Transverse colon (tissue), 4 donors: ENCODE measurements around the gene SMG6. TPM values are rescaled to one million over a fixed set of nuclear protein-coding genes. Genes with fewer than 3 reads are reported as not detected.
A peak's percentile ranks its signal among the peaks of the same experiment; 100 is the strongest.

Source experiments
- DNase-seq: peaks from one replicate; pipeline ENCODE4 v3.0.0-alpha.2; 2019
- H3K27ac ChIP-seq, 4 donors: fragments of 200-600 bp; sonication (generic); 2 replicates each; pipeline ENCODE4 v1.5.1; 2016 to 2018; ENCODE audit warnings: inconsistent platforms in 4 of 4
- H3K27me3 ChIP-seq: fragments of 200-600 bp; sonication (generic); 2 replicates; pipeline ENCODE4 v1.5.1; 2017; ENCODE audit warnings: inconsistent platforms
- H3K36me3 ChIP-seq, 4 donors: fragments of 200-600 bp; sonication (generic); 2 replicates each; pipeline ENCODE4 v1.5.1; 2017 to 2019; ENCODE audit warnings: inconsistent platforms in 4 of 4
- H3K4me1 ChIP-seq, 4 donors: fragments of 200-600 bp; sonication (generic); 2 replicates each; pipeline ENCODE4 v1.5.1; 2017 to 2020; ENCODE audit warnings: inconsistent platforms in 4 of 4
- H3K4me3 ChIP-seq, 4 donors: fragments of 200-600 bp; sonication (generic); 1 replicate in 1 of 4; 2 replicates in 3 of 4; pipeline versions ENCODE4 v1.5.1 to v1.6.1; 2017 to 2019; ENCODE audit warnings: inconsistent platforms in 4 of 4
- H3K9me3 ChIP-seq, 2 donors: fragments of 200-600 bp; sonication (generic); 2 replicates each; pipeline ENCODE4 v1.5.1; 2017 to 2019; ENCODE audit warnings: inconsistent platforms in 2 of 2
- CTCF ChIP-seq, 5 experiments: fragments of 200-600 bp in 3 of 5; fragments of 450-650 bp in 2 of 5; sonication (generic) in 3 of 5; IDR thresholded peaks; 1 replicate in 2 of 5; 2 replicates in 3 of 5; pipeline ENCODE4 v1.5.1; 2016 to 2017; ENCODE audit warnings: antibody characterized with exemption in 5 of 5, inconsistent platforms in 3 of 5, mild to moderate bottlenecking in 2 of 5, moderate library complexity in 1 of 5
- EP300 ChIP-seq: sonication (generic); formaldehyde crosslinking; IDR thresholded peaks from one replicate; pipeline ENCODE4 v1.6.1; 2017; ENCODE audit warnings: antibody characterized with exemption, low read depth
- POLR2A ChIP-seq: fragments of 450-650 bp; IDR thresholded peaks from one replicate; pipeline ENCODE4 v1.6.1; 2016; ENCODE audit warnings: antibody characterized with exemption, mild to moderate bottlenecking, moderate library complexity
- POLR2AphosphoS5 ChIP-seq, 3 donors: sonication (generic); formaldehyde crosslinking; IDR thresholded peaks; one replicate each; pipeline ENCODE4 v1.6.1; 2016; ENCODE audit warnings: antibody characterized with exemption in 3 of 3
- WGBS, 2 donors: methylation state at CpG; one replicate each; pipeline ENCODE4 v1.1.5; 2018; ENCODE audit warnings: low coverage in 1 of 2; 5-methylcytosine and 5-hydroxymethylcytosine counted together
- in situ Hi-C, 4 donors: fragments of 200-750 bp; cut with MboI; loops; one replicate each; pipeline versions ENCODE4 v1.15.0 to v1.15.1; 2017; ENCODE audit warnings: low sequenced_read_pairs in 3 of 4, low pct_ligation_motif_present in 1 of 4, low pct_unique_long_range_greater_than_20kb in 1 of 4
- intact Hi-C: fragments of 100-400 bp; cut with DNase I; formaldehyde crosslinking; loops from one replicate; pipeline ENCODE4 v1.15.1; 2023; ENCODE audit warnings: low total_unique reads
- total RNA-seq, 4 donors: library from RNA; depleted of rRNA; stranded (reverse); fragments of >200 nt; gene quantifications; one replicate each; pipeline ENCODE4 v1.1.0, GENCODE V29; 2016

Gene SMG6
- total RNA-seq, 4 donors from 2014 or later: 28.6 to 112 (median 39.1) TPM

- H3K27me3 ChIP-seq: no peaks in the 10 kb centered on the region
- TF ChIP-seq POLR2A (no peak), POLR2AphosphoS5 (IDR thresholded peaks at IDR 0.05) (peak in 1 of 3 donors; percentile 47)
- H3K9me3 ChIP-seq: no peaks in the 10 kb centered on the region
- in situ Hi-C loops (loop anchor here (5.0 to 25.0 kb wide), 3 partner anchors 96 to 179 kb away; no protein-coding TSS in a partner anchor), intact Hi-C loops (no loop called here)
- 83% methylated on average over 10 of the region's 10 CpGs; no CpG with 5 or more reads in 1 of the 2 donors for WGBS, 2 donors
- H3K4me1 ChIP-seq: peaks cover 24 to 74% (median 46%) of the 10 kb centered on the region in 4 donors
- H3K4me3 ChIP-seq: no peak overlapping the region
- H3K36me3 ChIP-seq: peaks cover 0 to 10% (median 0%) of the 10 kb centered on the region in 4 donors
- H3K27ac ChIP-seq: peak overlapping the region; percentile 85 to 92 (median 90)
- DNase-seq: no peak
These were observed 237.6 kb downstream of the SMG6 start for GRCh38 chr17:2065949-2066400.

- Histone ChIP-seq H3K9me3 (no peaks in the 10 kb centered on the region), H3K27me3 (no peaks in the 10 kb centered on the region), H3K4me3 (no peak overlapping the region), H3K27ac (peak overlapping the region; percentile 85 to 92 (median 90)), H3K36me3 (peaks cover 0 to 10% (median 0%) of the 10 kb centered on the region in 4 donors), H3K4me1 (peaks cover 30 to 78% (median 46%) of the 10 kb centered on the region in 4 donors)
- DNase-seq: peak; percentile 46
- intact Hi-C loops (no loop called here), in situ Hi-C loops (loop anchor here (5.0 to 25.0 kb wide), 4 partner anchors 97 to 182 kb away; no protein-coding TSS in a partner anchor)
- TF ChIP-seq POLR2A (no peak), POLR2AphosphoS5 (IDR thresholded peaks at IDR 0.05) (no peak), EP300 (no peak), CTCF (IDR thresholded peaks at IDR 0.05) (peak in 3 of 5 experiments; percentile 16 to 31 (median 18))
- WGBS, 2 donors: 80 to 100% methylated on average over 5 to 24 of the region's 24 CpGs
These were observed 238.4 kb downstream of the SMG6 start for GRCh38 chr17:2064980-2065785.

- in situ Hi-C loops: loop anchor here in 3 of 4 donors (5.0 to 25.0 kb wide), 3 partner anchors 98 to 183 kb away; no protein-coding TSS in a partner anchor
These were observed 239.0 kb downstream of the SMG6 start for GRCh38 chr17:2064520-2064971.

DNA sequence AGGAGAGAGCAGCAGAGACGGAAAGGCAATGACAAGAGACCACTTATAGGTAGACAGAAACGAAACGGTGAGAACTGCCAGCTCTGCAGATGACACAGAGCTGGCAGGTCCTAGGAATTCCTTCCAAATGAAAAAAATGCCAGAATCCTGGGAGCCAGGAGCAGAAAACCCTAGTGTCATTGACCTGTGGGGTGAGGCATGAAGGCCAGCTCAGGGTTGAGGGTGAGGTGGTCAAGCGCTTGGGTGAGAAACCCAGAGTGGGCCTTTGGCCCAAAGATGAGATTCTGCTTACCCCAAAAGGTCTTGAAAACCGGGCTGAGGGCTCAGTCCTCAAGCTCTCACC is 239.5 kb downstream of the SMG6 start:
- H3K36me3 ChIP-seq: peaks cover 0 to 10% (median 0%) of the 10 kb centered on the region in 4 donors
- in situ Hi-C loops: loop anchor here in 3 of 4 donors (5.0 to 25.0 kb wide), 3 partner anchors 98 to 183 kb away; no protein-coding TSS in a partner anchor
- H3K4me1 ChIP-seq: peaks cover 33 to 89% (median 51%) of the 10 kb centered on the region in 4 donors

More at GRCh38 chr17:2064520-2064971, 239.0 kb downstream of the SMG6 start:
- Histone ChIP-seq H3K27me3 (no peaks in the 10 kb centered on the region), H3K36me3 (peaks cover 0 to 10% (median 0%) of the 10 kb centered on the region in 4 donors), H3K27ac (peak overlapping the region; percentile 85 to 92 (median 90)), H3K9me3 (no peaks in the 10 kb centered on the region), H3K4me1 (peaks cover 33 to 84% (median 48%) of the 10 kb centered on the region in 4 donors), H3K4me3 (no peak overlapping the region)
- intact Hi-C loops: no loop called here
- 68% methylated on average over 6 of the region's 6 CpGs; no CpG with 5 or more reads in 1 of the 2 donors for WGBS, 2 donors
- peak; percentile 36 for DNase-seq
- TF ChIP-seq POLR2A (no peak), CTCF (IDR thresholded peaks at IDR 0.05) (no peak), EP300 (no peak), POLR2AphosphoS5 (IDR thresholded peaks at IDR 0.05) (no peak)

More for the DNA sequence above, 239.5 kb downstream of the SMG6 start:
- no peak for DNase-seq
- WGBS, 2 donors: 63 to 70% methylated on average over 2 to 5 of the region's 5 CpGs
- Histone ChIP-seq H3K27ac (peak overlapping the region; percentile 85 to 92 (median 90)), H3K27me3 (no peaks in the 10 kb centered on the region), H3K9me3 (no peaks in the 10 kb centered on the region), H3K4me3 (no peak overlapping the region)
- intact Hi-C loops: no loop called here
- TF ChIP-seq POLR2AphosphoS5 (IDR thresholded peaks at IDR 0.05): no peak
- TF ChIP-seq CTCF (IDR thresholded peaks at IDR 0.05): no peak
- no peak for TF ChIP-seq POLR2A
- no peak for TF ChIP-seq EP300
